Tibial nerve (tissue), 4 donors: ENCODE results near the gene NUCKS1. TPM values are rescaled to one million over a fixed set of nuclear protein-coding genes. Genes with fewer than 3 reads are reported as not detected.

Source experiments
- DNase-seq, 2 donors: peaks; one replicate each; pipeline ENCODE4 v3.0.0-alpha.2; 2019; ENCODE audit warnings: low spot score in 2 of 2
- H3K27ac ChIP-seq, 4 donors: fragments of 200-600 bp; sonication (generic) in 3 of 4; one replicate each; pipeline ENCODE4 v1.5.1; 2017 to 2019; ENCODE audit warnings: mild to moderate bottlenecking in 1 of 4
- H3K27me3 ChIP-seq, 2 donors: fragments of 200-600 bp; sonication (generic) in 1 of 2; one replicate each; pipeline versions ENCODE4 v1.5.1 to v1.6.0; 2017 to 2019
- H3K36me3 ChIP-seq, 3 donors: fragments of 200-600 bp; sonication (generic); one replicate each; pipeline ENCODE4 v1.5.1; 2018 to 2019
- H3K4me1 ChIP-seq, 4 donors: fragments of 200-600 bp; sonication (generic) in 3 of 4; one replicate each; pipeline ENCODE4 v1.5.1; 2017 to 2019
- H3K4me3 ChIP-seq, 4 donors: fragments of 200-600 bp; sonication (generic) in 3 of 4; one replicate each; pipeline ENCODE4 v1.5.1; 2017 to 2019; ENCODE audit warnings: mild to moderate bottlenecking in 1 of 4, moderate library complexity in 1 of 4
- H3K9me3 ChIP-seq, 4 donors: fragments of 200-600 bp; sonication (generic) in 3 of 4; one replicate each; pipeline ENCODE4 v1.5.1; 2017 to 2019
- CTCF ChIP-seq, 5 experiments: fragments of 200-600 bp in 3 of 5; fragments of 450-650 bp in 2 of 5; sonication (generic) in 3 of 5; IDR thresholded peaks; one replicate each; pipeline ENCODE4 v1.5.1; 2016 to 2019; ENCODE audit warnings: antibody characterized with exemption in 5 of 5, mild to moderate bottlenecking in 3 of 5, moderate library complexity in 2 of 5
- EP300 ChIP-seq, 2 donors: sonication (generic); formaldehyde crosslinking; IDR thresholded peaks; one replicate each; pipeline ENCODE4 v1.6.1; 2017; ENCODE audit warnings: antibody characterized with exemption in 2 of 2, mild to moderate bottlenecking in 1 of 2
- POLR2A ChIP-seq, 2 donors: fragments of 450-650 bp; IDR thresholded peaks; one replicate each; pipeline ENCODE4 v1.6.1; 2017; ENCODE audit warnings: antibody characterized with exemption in 2 of 2, mild to moderate bottlenecking in 2 of 2, moderate library complexity in 2 of 2
- WGBS, 2 donors: methylation state at CpG; one replicate each; pipeline ENCODE4 v1.1.5; 2018; 5-methylcytosine and 5-hydroxymethylcytosine counted together
- total RNA-seq, 4 donors: library from RNA; depleted of rRNA; stranded (reverse); fragments of >200 nt; gene quantifications; one replicate each; pipeline ENCODE4 v1.1.0, GENCODE V29; 2016

The NUCKS1 gene
- total RNA-seq, 4 donors from 2014 or later = 80.1 to 181 (median 115) TPM

GRCh38 chr1:205772607-205773032 lies 22.6 kb upstream of the NUCKS1 start:
- TF ChIP-seq CTCF (IDR thresholded peaks at IDR 0.05) (no peak), POLR2A (IDR thresholded peaks at IDR 0.05) (no peak), EP300 (IDR thresholded peaks at IDR 0.05) (no peak)
- peaks cover 0 to 21% (median 0%) of the 10 kb centered on the region in 3 donors for H3K36me3 ChIP-seq
- WGBS, 2 donors = 77 to 90% methylated on average over 2 of the region's 2 CpGs

GRCh38 chr1:205770618-205771017 lies 20.6 kb upstream of the NUCKS1 start:
- H3K4me3 ChIP-seq = no peak overlapping the region
- H3K36me3 ChIP-seq = peaks cover 0 to 21% (median 0%) of the 10 kb centered on the region in 3 donors
- H3K4me1 ChIP-seq = peaks cover 0 to 14% (median 7%) of the 10 kb centered on the region in 4 donors
- no peak overlapping the region for H3K27ac ChIP-seq
- WGBS, 2 donors = 90 to 92% methylated on average over 4 of the region's 4 CpGs
- TF ChIP-seq EP300 (IDR thresholded peaks at IDR 0.05) (no peak), POLR2A (IDR thresholded peaks at IDR 0.05) (no peak), CTCF (IDR thresholded peaks at IDR 0.05) (no peak)
- no peak for DNase-seq
- no peaks in the 10 kb centered on the region for H3K9me3 ChIP-seq
- H3K27me3 ChIP-seq = no peaks in the 10 kb centered on the region

More at GRCh38 chr1:205772607-205773032, 22.6 kb upstream of the NUCKS1 start:
- Histone ChIP-seq H3K4me3 (no peak overlapping the region), H3K9me3 (no peaks in the 10 kb centered on the region), H3K4me1 (peaks cover 0 to 20% (median 10%) of the 10 kb centered on the region in 4 donors), H3K27ac (no peak overlapping the region), H3K27me3 (no peaks in the 10 kb centered on the region)
- no peak for DNase-seq

- no peak overlapping the region for H3K4me3 ChIP-seq
- H3K27ac ChIP-seq = no peak overlapping the region
- no peak for DNase-seq
- no peaks in the 10 kb centered on the region for H3K27me3 ChIP-seq
- 61 to 68% methylated on average over 8 of the region's 8 CpGs for WGBS, 2 donors
- no peaks in the 10 kb centered on the region for H3K9me3 ChIP-seq
- TF ChIP-seq CTCF (IDR thresholded peaks at IDR 0.05) (no peak), POLR2A (IDR thresholded peaks at IDR 0.05) (no peak), EP300 (IDR thresholded peaks at IDR 0.05) (no peak)
- H3K36me3 ChIP-seq = peaks cover 0 to 21% (median 0%) of the 10 kb centered on the region in 3 donors
- H3K4me1 ChIP-seq = peaks cover 0 to 10% (median 7%) of the 10 kb centered on the region in 4 donors
These were observed 19.8 kb upstream of the NUCKS1 start for GRCh38 chr1:205769641-205770365.

GRCh38 chr1:205767248-205767647 lies 17.3 kb upstream of the NUCKS1 start:
- Histone ChIP-seq H3K27me3 (no peaks in the 10 kb centered on the region), H3K4me3 (no peak overlapping the region), H3K36me3 (peaks cover 0 to 21% (median 0%) of the 10 kb centered on the region in 3 donors), H3K4me1 (no peaks in the 10 kb centered on the region), H3K9me3 (no peaks in the 10 kb centered on the region), H3K27ac (no peak overlapping the region)
- WGBS, 2 donors = 78 to 84% methylated on average over 3 of the region's 3 CpGs
- DNase-seq = no peak
- TF ChIP-seq CTCF (IDR thresholded peaks at IDR 0.05) = no peak

GRCh38 chr1:205766570-205766969 lies 16.6 kb upstream of the NUCKS1 start:
- TF ChIP-seq EP300 (IDR thresholded peaks at IDR 0.05) = no peak
- H3K4me1 ChIP-seq = no peaks in the 10 kb centered on the region
- WGBS, 2 donors = 62 to 94% methylated on average over 3 of the region's 3 CpGs

More at GRCh38 chr1:205766570-205766969, 16.6 kb upstream of the NUCKS1 start:
- Histone ChIP-seq H3K27me3 (no peaks in the 10 kb centered on the region), H3K4me3 (no peak overlapping the region), H3K36me3 (peaks cover 0 to 21% (median 0%) of the 10 kb centered on the region in 3 donors), H3K9me3 (no peaks in the 10 kb centered on the region), H3K27ac (no peak overlapping the region)
- DNase-seq = no peak
